SK-N-SH (cell line): ENCODE data around the gene MNT.

Source experiments
- FOXM1 ChIP-seq: IDR thresholded peaks from 2 replicates; pipeline ENCODE4 v1.4.0; 2012; ENCODE audit warnings: low read depth, mild to moderate bottlenecking
- GABPA ChIP-seq: IDR thresholded peaks from 2 replicates; pipeline ENCODE4 v1.4.0; 2012; ENCODE audit warnings: low read depth, mild to moderate bottlenecking
- JUND ChIP-seq: IDR thresholded peaks from 2 replicates; pipeline ENCODE4 v1.4.0; 2012
- MAX ChIP-seq: IDR thresholded peaks from 2 replicates; pipeline ENCODE4 v1.4.0; 2012; ENCODE audit warnings: low read depth
- POLR2AphosphoS5 ChIP-seq: IDR thresholded peaks from 2 replicates; pipeline ENCODE4 v1.6.1; 2012; ENCODE audit warnings: low read depth, low read length
- REST ChIP-seq: IDR thresholded peaks from 2 replicates; pipeline ENCODE4 v1.6.1; 2012; ENCODE audit warnings: mild to moderate bottlenecking, low read depth, low read length, moderate library complexity
- YY1 ChIP-seq: IDR thresholded peaks from 2 replicates; pipeline ENCODE4 v1.4.0; 2012; ENCODE audit warnings: low read depth, mild to moderate bottlenecking
- TF ChIP-seq, protein P1 (sequence below): fragments of 200-600 bp; sonication (generic); IDR thresholded peaks from 2 replicates; pipeline ENCODE4 v1.6.1; 2017; ENCODE audit warnings: antibody characterized with exemption, mild to moderate bottlenecking, moderate library complexity

DNA sequence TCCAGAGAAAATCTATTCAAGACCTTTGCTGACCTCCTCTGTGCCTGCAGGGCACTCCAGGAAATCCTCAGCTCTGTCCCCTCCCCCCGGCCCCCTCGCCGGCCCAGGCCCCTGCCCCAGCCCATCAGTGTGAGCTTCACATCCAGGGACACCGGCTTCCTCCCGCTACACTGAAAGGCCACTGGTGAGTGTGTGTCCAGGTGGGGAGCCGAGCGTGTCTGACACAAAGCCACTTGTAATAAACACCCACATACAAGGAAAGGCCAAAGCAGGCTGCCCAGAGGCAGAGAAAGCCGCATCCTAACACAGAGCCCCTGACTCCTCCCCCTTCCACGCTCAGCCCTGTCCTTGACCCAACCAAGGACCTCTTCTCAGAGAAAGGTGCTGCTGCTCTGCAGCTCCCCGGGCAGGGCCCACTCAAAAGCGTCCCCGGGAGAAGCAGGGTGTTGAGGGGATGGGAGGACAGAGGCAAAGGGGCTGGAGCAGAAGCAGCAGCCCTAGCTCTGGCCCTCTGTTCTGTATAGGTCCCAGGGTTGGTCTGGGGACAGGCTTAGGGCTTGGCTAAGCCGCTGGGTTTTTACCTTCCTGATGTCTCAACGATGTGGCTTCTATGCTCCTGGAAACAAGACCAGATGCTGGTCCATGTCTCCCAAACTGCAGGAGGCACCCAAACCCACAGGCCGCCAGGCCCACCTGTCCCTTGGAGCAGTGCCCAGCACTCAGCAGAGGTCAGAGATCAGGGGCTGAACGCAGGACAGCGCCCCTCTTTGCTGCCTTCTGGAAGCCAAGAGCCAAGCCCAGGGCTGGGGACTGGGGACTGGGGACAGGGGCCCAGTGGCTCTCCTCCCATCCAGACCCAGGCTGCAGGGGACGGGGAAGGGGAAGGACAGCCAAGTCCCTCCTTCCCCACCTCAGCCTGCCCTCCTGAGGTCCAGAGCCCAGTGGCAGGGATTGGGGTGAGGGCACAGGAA, 15.3 kb downstream of the MNT start:
- TF ChIP-seq, protein P1, sequence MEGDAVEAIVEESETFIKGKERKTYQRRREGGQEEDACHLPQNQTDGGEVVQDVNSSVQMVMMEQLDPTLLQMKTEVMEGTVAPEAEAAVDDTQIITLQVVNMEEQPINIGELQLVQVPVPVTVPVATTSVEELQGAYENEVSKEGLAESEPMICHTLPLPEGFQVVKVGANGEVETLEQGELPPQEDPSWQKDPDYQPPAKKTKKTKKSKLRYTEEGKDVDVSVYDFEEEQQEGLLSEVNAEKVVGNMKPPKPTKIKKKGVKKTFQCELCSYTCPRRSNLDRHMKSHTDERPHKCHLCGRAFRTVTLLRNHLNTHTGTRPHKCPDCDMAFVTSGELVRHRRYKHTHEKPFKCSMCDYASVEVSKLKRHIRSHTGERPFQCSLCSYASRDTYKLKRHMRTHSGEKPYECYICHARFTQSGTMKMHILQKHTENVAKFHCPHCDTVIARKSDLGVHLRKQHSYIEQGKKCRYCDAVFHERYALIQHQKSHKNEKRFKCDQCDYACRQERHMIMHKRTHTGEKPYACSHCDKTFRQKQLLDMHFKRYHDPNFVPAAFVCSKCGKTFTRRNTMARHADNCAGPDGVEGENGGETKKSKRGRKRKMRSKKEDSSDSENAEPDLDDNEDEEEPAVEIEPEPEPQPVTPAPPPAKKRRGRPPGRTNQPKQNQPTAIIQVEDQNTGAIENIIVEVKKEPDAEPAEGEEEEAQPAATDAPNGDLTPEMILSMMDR: no peak
- TF ChIP-seq POLR2AphosphoS5: no peak
- no peak for TF ChIP-seq GABPA
- no peak for TF ChIP-seq FOXM1
- TF ChIP-seq JUND: no peak
- no peak for TF ChIP-seq REST
- TF ChIP-seq YY1: no peak
- no peak for TF ChIP-seq MAX
